Fibroblast of mammary gland (primary cell): ENCODE data around the gene CSF3R.

ENCODE experiments used
- DNase-seq: peaks from one replicate; pipeline ENCODE4 v3.0.0-alpha.2; 2010; ENCODE audit warnings: low read depth
- H3K4me3 ChIP-seq: 2 replicates; pipeline ENCODE4 v1.5.1; 2011; ENCODE audit warnings: low read depth, mild to moderate bottlenecking, low read length, moderate library complexity; ENCODE audit not compliant: control insufficient read depth
- TF ChIP-seq, protein P1 (sequence below): conservative IDR thresholded peaks from 2 replicates; pipeline ENCODE4 v1.5.1; 2011; ENCODE audit warnings: low read depth, low read length, inconsistent platforms; ENCODE audit not compliant: control insufficient read depth, insufficient read depth

CSF3R gene

DNA sequence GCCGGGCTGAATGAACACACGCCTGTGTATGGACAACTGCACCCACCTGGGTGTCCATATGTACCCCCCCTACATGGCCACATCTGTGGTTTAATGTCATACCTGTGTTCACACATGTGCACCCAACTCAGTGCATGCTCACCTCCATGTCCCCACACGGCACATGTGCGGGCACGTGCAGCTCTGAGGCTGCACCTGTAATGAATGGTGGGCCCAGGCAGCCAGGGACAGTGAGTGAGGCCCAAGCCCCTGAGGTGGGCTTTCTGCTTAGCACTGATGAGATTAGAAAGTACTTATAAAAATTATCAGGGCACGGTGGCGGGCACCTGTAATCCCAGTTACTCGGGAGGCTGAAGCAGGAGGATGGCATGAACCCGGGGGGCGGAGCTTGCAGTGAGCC, 42.5 kb upstream of the CSF3R start:
- no peak for DNase-seq
- TF ChIP-seq, protein P1, sequence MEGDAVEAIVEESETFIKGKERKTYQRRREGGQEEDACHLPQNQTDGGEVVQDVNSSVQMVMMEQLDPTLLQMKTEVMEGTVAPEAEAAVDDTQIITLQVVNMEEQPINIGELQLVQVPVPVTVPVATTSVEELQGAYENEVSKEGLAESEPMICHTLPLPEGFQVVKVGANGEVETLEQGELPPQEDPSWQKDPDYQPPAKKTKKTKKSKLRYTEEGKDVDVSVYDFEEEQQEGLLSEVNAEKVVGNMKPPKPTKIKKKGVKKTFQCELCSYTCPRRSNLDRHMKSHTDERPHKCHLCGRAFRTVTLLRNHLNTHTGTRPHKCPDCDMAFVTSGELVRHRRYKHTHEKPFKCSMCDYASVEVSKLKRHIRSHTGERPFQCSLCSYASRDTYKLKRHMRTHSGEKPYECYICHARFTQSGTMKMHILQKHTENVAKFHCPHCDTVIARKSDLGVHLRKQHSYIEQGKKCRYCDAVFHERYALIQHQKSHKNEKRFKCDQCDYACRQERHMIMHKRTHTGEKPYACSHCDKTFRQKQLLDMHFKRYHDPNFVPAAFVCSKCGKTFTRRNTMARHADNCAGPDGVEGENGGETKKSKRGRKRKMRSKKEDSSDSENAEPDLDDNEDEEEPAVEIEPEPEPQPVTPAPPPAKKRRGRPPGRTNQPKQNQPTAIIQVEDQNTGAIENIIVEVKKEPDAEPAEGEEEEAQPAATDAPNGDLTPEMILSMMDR = no peak

DNA sequence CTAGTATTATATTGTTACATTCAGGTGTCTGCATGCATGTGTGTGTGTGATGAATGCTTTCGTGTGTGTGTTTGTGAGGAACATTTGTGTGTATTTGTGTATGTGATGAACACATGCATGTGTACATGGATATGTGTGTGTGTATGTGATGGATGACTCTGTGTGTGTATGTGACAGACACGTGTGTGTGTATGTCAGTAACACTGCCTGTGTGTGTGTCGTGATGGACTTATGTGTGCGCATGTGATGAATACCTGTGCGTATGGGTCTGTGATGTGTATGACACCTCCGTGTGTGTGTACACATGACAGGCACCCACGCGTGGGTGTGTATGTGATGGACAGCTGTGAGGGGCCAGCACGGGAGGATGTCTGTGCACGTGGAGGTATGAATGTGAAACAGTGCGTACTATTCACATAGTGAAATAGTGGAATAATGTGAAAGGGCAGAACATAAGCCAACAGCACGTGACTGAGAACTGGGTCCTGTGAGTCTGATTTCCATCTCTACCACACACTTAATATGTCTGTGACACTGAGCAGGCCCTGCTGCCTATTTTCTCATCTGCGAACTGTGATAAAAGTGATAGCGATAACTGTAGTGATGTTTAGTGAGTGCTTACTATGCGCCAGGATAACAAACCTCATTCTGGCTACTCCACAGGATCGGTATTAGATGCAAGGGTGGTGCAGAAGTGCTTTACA, 41.8 kb upstream of the CSF3R start:
- TF ChIP-seq, protein P1 = no peak
- DNase-seq = no peak
- no peak overlapping the region for H3K4me3 ChIP-seq

More for the DNA sequence above, 42.5 kb upstream of the CSF3R start:
- H3K4me3 ChIP-seq = no peak overlapping the region

GRCh38 chr1:36523850-36524249, 41.1 kb upstream of the CSF3R start:
- H3K4me3 ChIP-seq = no peak overlapping the region
- TF ChIP-seq, protein P1 = no peak
- no peak for DNase-seq

DNA sequence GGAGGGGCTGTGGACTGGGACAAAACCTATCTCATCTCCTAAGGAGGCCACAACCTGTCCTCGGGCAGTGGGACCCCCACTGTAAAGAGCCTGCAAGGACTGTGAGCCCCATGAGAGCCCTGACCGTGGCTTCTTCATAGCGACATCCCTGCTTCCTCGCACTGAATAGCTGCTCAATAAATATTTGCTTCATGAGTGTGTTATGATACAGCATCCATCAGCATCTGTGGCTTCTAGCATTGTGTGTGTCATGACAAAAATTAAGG, 40.5 kb upstream of the CSF3R start:
- no peak for DNase-seq
- no peak overlapping the region for H3K4me3 ChIP-seq
- TF ChIP-seq, protein P1 = no peak

GRCh38 chr1:36522461-36523229, 39.9 kb upstream of the CSF3R start:
- no peak overlapping the region for H3K4me3 ChIP-seq
- DNase-seq = no peak
- TF ChIP-seq, protein P1 = no peak

DNA sequence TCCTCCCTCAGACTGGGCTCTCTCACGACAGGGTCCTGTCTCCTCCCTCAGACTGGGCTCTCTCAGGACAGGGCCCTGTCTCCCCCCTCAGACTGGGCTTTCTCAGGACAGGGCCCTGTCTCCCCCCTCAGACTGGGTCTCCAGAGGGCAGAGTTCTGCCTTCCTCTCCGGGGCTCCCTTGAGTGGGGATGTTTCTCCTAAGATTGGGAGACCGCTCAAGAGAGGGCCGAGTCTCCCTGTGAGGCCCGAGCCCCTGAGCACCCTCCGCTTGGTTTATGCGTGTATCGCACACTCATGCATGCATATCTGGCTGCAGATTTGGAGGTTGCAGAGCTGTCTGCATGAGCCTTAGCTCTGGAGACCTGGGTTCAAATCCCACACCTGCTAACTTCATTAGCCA, 39.3 kb upstream of the CSF3R start:
- DNase-seq = no peak
- TF ChIP-seq, protein P1 = no peak
- no peak overlapping the region for H3K4me3 ChIP-seq
